ENCODE results near the gene SF1. TPM values are rescaled to one million over a fixed set of nuclear protein-coding genes. Genes with fewer than 3 reads are reported as not detected.
A peak's percentile ranks its signal among the peaks of the same experiment; 100 is the strongest.
"Not testable (repeated sequence)": the region's sequence is repeated elsewhere in the genome, so short reads cannot be mapped to it uniquely, and the experiment has no call there.

The SF1 gene, protein sequence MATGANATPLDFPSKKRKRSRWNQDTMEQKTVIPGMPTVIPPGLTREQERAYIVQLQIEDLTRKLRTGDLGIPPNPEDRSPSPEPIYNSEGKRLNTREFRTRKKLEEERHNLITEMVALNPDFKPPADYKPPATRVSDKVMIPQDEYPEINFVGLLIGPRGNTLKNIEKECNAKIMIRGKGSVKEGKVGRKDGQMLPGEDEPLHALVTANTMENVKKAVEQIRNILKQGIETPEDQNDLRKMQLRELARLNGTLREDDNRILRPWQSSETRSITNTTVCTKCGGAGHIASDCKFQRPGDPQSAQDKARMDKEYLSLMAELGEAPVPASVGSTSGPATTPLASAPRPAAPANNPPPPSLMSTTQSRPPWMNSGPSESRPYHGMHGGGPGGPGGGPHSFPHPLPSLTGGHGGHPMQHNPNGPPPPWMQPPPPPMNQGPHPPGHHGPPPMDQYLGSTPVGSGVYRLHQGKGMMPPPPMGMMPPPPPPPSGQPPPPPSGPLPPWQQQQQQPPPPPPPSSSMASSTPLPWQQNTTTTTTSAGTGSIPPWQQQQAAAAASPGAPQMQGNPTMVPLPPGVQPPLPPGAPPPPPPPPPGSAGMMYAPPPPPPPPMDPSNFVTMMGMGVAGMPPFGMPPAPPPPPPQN
- total RNA-seq: 263 TPM

- DNase-seq (ENCODE audit: low spot score): peak; percentile 99
Measured at GRCh38 chr11:64778473-64779298, at the start of gene SF1. Gene SF1, minus strand, starts transcription at chr11:64778542. Its CDS starts 150 bp downstream, at chr11:64778392.

GRCh38 chr11:64827451-64827839 lies 49.1 kb upstream of the SF1 start:
- DNase-seq (ENCODE audit: low spot score): no peak

DNA sequence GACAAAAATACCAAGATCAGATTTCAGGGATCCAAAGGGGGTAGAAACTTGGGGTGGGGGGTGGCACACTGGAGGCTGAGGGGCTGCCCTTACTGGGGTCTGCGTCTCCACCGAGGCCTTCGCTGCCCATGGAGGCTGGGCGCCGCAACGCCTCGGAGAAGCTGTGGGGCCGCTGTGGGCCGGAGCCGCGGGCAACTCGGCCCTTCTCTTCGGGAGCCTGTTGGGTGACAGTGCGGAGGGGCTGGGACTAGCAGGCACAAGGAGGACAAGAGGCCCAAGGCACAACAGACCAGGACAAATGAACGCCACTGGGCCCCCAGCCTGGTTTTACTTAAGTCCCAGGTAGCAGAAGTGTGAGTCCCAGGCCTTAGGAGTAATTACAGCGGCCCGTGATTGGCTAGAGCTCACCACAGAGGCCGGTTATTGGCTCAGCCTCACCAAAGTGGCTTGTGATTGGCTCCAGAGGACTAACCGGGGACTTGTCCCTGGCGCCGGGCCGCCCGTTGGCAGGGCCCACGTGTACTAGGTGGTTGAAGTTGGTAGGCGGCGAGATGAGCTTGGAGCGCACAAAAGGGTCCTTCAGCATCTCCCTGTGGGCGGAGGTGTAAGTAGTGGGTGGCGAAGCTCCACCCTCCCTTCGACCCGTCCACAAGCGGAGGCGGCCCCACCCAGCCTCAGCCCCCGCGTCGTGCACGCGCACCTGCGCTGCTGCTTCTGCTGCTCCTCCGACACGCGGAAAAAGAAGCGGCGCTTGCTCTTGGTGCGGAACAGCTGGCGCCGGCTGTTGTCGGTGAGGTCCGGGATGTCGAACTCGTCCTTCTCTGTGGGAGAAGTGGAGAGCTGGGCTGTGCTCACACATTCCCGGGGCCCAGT lies 48.5 kb upstream of the SF1 start:
- no peak for DNase-seq (ENCODE audit: low spot score)

DNA sequence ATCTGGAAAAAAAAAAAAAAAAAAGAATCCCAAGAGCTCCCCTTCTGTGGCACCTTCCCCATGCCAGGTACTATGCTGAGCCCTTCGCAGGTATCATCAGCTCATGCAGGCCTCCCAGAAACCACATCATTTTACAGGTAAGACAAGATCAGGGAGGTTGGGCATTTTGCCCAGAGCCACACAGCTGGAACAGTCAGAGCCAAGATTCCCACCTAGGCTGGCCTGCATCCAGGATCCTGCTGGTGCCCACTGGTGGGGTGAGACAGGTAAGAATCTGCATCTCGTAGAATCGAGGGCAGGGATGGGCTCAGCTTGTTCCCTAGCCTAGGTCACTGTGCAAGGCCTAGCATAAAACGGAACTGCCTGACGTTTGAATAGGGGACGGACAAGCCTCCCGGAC lies 47.7 kb upstream of the SF1 start:
- DNase-seq (ENCODE audit: low spot score): no peak

DNA sequence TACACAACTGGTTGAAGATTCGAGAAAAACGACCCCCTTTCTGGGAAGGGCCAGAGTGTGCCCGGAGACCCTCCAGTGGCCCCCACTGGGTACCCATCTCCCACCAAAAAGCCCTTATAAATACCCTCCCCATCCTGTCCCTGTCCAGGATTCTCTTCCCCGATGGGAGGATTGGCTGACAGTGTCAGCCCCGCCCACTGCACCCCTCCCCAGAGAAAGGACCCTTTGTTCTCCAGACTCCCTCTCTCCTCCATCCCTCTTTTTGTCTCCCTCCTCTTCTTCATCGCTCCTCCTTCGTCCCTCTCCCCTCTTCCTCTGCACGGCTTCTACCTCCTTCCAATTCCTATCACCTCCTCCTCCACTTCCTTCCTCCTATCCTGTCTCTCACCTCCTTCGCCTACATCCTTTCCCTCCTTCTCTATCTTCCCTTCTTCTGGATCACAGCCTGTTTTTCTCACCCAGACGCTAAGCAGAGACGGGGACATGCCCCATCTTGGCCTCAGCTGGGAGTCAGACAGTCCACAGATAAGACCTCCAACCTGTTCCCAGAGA lies 45.3 kb upstream of the SF1 start:
- DNase-seq (ENCODE audit: low spot score): no peak

GRCh38 chr11:64817476-64817875 lies 39.1 kb upstream of the SF1 start:
- no peak for DNase-seq (ENCODE audit: low spot score)

- DNase-seq (ENCODE audit: low spot score): not testable (repeated sequence)
Measured at GRCh38 chr11:64815433-64815832, 37.1 kb upstream of the SF1 start.

- no peak for DNase-seq (ENCODE audit: low spot score)
Measured at GRCh38 chr11:64814712-64815187, 36.4 kb upstream of the SF1 start.

DNA sequence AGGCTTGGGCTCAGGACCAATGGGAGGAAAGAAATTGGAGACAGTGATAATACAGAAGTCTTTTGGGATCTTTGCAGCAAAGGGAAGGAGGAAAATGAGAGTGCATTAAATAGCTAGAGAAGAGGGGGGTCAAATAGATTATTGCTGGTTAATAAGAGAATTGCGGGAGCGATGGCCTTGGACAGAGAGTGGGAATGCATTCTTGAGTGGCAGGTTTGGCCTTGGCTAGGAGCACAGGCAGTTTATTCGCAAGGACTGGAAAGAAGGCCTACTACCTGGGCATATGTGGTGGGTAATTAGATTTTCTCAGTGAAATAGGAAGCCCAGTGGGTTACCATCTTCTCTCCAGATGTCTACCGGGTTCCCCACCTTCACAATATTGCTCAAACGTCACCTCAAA lies 35.5 kb upstream of the SF1 start:
- no peak for DNase-seq (ENCODE audit: low spot score)

GRCh38 chr11:64810891-64811272 lies 32.5 kb upstream of the SF1 start:
- DNase-seq (ENCODE audit: low spot score): peak; percentile 24

DNA sequence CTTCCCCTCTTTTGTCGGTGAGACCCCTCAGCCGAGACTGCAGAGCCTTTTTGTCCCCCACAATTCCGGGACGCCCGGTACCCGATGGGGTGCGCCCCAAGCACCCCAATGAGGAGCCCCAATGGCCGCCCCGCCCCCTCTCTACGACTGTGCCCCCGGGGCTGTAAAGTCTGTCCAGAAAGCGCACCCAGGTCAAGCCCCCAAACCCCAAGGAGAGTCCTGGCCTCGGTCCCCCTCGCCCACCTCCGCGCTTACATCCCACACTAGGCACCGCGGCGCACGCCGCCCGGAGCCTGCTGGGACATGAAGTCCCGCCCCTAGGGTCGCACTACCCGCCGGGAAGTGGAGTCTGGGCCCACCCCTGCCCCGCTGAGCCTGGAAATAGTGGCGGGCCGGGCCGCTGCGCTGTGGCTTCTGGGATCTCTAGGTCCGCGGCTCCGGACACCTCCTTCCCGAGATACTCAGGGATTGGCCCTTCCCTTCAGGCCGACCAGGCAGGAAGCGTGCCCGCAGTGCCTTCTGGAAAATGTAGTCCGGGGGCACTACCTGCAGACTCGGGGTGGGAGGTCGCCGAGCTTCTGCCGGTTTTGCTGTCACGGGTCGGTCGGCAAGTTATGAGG lies 32.0 kb upstream of the SF1 start, which contains the start of gene MEN1:
Gene MEN1 (minus strand): TSS at position 281 of the 620 bp plus-strand sequence. CDS start 442 bp downstream, outside the sequence.
- DNase-seq (ENCODE audit: low spot score): peak; percentile 96

DNA sequence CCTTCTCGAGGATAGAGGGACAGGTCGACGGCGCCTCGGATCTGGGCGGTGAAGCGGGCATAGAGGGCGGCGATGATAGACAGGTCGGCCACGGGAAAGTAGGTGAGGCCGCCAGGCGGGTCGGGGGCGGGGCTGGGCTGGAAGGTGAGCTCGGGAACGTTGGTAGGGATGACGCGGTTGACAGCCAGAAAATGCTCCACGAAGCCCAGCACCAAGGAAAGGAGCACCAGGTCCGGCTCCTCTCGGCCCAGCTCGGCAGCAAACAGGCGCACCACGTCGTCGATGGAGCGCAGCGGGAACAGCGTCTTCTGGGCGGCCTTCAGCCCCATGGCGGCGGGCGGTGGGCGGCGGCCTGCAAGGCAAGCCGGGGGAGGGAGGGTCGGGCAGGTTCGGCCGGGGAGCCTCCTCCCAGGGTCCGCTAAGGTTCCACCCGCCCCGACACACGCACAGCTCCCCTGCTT lies 31.5 kb upstream of the SF1 start:
- DNase-seq (ENCODE audit: low spot score): no peak

- DNase-seq (ENCODE audit: low spot score): no peak
Measured at GRCh38 chr11:64805481-64805880, 27.1 kb upstream of the SF1 start.

DNA sequence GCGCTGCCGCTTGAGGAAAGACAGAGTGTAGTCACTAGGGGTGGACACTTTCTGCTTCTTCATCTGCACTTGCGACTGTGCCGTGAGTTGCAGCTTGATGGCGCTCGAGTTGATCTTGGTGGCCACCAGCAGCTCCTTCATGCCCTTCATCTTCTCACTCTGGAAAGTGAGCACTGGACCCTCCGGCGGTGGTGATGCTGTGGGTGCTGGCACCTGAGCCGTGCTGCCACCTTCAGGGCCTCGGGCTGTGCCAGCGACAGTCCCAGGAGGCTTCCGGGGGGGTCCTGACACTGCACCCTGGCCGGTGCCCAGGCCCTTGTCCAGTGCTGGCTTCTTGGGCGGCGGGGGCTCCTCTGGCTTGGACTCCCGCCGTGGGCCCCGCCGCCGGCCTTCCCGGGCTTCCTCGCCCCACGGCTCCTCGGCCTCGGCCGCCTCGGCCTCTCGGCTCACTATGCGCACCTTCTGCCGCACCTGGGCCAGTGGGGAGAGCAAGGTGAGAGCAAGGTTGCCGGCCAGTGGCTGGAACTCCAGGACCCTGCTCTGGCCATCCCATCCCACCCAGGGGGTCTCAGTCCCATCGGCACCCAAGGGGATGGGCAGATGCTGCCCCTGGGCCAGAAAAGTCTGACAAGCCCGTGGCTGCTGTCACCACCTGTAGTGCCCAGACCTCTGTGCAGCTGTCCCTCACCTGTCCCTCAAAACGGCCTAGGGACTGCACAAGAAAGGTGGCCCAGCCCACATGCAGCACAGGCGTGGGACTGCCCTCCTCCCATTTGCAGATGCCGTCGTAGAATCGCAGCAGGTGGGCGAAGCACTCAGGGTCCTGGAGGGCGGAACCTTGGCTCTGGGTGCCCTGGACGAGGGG lies 26.2 kb upstream of the SF1 start:
- DNase-seq (ENCODE audit: low spot score): no peak

DNA sequence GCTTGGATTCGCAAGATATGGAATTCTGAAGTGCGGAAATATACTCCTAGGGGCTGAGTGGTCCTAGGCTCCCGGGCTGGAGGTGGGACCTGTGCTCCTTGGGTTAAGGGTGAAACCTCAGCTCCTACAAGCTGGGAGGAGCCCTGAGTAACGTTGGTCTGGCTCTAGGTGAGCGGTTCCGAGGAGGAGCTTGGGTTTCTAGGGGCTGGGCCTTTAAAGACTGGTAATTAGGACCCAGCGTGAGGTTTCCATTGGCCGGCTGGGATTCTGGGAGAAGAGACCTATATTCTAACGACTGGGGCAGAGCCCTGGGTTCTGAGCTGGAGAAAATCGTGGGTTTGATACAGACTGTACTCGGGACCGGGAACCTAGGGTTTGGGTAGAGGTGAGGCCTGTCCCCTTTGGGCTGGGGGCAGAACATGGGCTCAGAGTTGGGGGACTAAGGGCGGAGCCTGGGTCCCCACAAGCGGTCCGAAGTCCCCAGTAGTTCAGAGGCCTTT lies 25.6 kb upstream of the SF1 start:
- no peak for DNase-seq (ENCODE audit: low spot score)

DNA sequence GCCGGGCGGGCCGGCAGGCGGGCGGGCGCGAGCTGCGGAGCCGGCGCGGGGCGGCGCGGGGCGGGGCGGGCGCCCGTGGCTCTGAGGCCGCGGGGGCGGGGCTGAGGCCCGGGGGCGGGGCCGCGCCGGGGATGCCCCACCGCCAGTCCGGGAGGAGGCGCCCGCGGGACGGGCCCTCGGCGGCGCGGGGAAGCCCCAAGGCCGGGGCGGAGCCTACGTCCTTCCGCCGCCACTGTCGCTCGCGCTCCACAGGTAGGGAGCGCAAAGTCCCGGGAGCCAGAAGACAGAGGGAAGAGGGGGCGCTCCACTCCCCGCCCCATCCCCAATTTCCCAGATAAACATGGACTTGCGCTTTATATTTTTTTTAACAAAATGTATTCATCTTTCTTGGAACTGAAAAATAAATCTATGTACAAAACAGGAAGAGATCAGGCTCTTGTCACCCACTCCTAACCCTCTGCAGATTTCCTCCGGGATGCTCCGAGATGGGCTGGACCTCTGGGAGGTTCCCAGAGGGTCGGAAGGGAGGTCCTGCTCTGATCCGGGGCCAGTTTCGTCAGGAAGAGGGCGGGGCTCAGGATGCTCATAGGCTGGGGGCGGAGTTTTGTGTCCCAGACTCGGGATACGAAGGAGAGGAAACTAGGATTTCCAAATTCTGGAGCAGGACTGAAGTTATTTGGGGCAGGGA lies 25.0 kb upstream of the SF1 start, which contains the start of gene MAP4K2:
Gene MAP4K2 (minus strand): TSS at position 57 of the 688 bp plus-strand sequence. CDS start 65 bp downstream, outside the sequence.
- peak; percentile 84 for DNase-seq (ENCODE audit: low spot score)

- no peak for DNase-seq (ENCODE audit: low spot score)
Measured at GRCh38 chr11:64802370-64803157, 24.2 kb upstream of the SF1 start.

Data from mucosa of gallbladder (tissue), 1 donor.